Ishikawa (cell line): Measurements from ENCODE around the gene GRIFIN.

Source experiments
- CEBPB ChIP-seq: IDR thresholded peaks from 2 replicates; pipeline ENCODE4 v1.6.1; 2012
- CREB1 ChIP-seq: IDR thresholded peaks from 2 replicates; pipeline ENCODE4 v1.6.1; 2012; ENCODE audit warnings: low read depth
- EGR1 ChIP-seq: IDR thresholded peaks from 2 replicates; pipeline ENCODE4 v1.6.1; 2012
- EP300 ChIP-seq: IDR thresholded peaks from 2 replicates; pipeline ENCODE4 v1.6.1; 2012; ENCODE audit warnings: borderline replicate concordance
- FOXM1 ChIP-seq: IDR thresholded peaks from 2 replicates; pipeline ENCODE4 v1.6.1; 2012; ENCODE audit warnings: low read depth, borderline replicate concordance
- NFIC ChIP-seq: IDR thresholded peaks from 2 replicates; pipeline ENCODE4 v1.6.1; 2012
- RAD21 ChIP-seq: IDR thresholded peaks from 2 replicates; pipeline ENCODE4 v1.6.1; 2012; ENCODE audit warnings: low read depth
- TAF1 ChIP-seq: IDR thresholded peaks from 2 replicates; pipeline ENCODE4 v1.6.1; 2012; ENCODE audit warnings: low read depth, mild to moderate bottlenecking
- TCF12 ChIP-seq: IDR thresholded peaks from 2 replicates; pipeline ENCODE4 v1.6.1; 2012; ENCODE audit warnings: low read depth
- TEAD4 ChIP-seq: IDR thresholded peaks from 2 replicates; pipeline ENCODE4 v1.6.1; 2012
- YY1 ChIP-seq: IDR thresholded peaks from 2 replicates; pipeline ENCODE4 v1.6.1; 2012; ENCODE audit warnings: low read depth
- ZBTB7A ChIP-seq: IDR thresholded peaks from 2 replicates; pipeline ENCODE4 v1.6.1; 2012; ENCODE audit warnings: low read depth
- TF ChIP-seq, protein P1 (sequence below): IDR thresholded peaks from 2 replicates; pipeline ENCODE4 v1.6.1; 2012
- TF ChIP-seq, protein P2 (sequence below): IDR thresholded peaks from 2 replicates; pipeline ENCODE4 v1.6.1; 2012
- TF ChIP-seq, protein P3 (sequence below): IDR thresholded peaks from 2 replicates; pipeline ENCODE4 v1.6.1; 2012; ENCODE audit warnings: low read depth, mild to moderate bottlenecking

The GRIFIN gene

DNA sequence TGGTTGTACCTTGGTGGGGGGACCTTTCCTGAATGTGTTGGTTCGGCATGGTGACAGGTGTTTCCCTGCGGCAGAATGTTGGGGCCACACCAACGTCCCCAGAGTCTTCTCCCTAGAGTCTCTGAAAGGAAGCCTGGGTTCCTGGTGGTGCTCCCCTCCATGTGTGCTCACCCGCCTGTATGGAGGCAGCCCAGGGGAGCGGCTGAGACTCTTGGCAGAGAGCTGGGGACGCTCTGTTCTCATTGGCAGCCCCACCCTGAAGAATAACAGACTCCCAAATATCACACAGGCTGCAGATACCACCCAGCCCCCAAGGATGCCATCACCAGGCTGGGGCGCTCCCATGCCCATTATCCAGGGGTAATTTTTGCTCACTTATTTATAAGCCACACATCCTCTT, 38.0 kb downstream of the GRIFIN start:
- TF ChIP-seq TAF1 (no peak), TEAD4 (no peak), TCF12 (no peak), YY1 (no peak), RAD21 (no peak), CREB1 (no peak), ZBTB7A (no peak), FOXM1 (no peak)
- TF ChIP-seq, protein P1, sequence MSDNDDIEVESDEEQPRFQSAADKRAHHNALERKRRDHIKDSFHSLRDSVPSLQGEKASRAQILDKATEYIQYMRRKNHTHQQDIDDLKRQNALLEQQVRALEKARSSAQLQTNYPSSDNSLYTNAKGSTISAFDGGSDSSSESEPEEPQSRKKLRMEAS = no peak
- TF ChIP-seq, protein P2, sequence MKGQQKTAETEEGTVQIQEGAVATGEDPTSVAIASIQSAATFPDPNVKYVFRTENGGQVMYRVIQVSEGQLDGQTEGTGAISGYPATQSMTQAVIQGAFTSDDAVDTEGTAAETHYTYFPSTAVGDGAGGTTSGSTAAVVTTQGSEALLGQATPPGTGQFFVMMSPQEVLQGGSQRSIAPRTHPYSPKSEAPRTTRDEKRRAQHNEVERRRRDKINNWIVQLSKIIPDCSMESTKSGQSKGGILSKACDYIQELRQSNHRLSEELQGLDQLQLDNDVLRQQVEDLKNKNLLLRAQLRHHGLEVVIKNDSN = no peak
- TF ChIP-seq, protein P3, sequence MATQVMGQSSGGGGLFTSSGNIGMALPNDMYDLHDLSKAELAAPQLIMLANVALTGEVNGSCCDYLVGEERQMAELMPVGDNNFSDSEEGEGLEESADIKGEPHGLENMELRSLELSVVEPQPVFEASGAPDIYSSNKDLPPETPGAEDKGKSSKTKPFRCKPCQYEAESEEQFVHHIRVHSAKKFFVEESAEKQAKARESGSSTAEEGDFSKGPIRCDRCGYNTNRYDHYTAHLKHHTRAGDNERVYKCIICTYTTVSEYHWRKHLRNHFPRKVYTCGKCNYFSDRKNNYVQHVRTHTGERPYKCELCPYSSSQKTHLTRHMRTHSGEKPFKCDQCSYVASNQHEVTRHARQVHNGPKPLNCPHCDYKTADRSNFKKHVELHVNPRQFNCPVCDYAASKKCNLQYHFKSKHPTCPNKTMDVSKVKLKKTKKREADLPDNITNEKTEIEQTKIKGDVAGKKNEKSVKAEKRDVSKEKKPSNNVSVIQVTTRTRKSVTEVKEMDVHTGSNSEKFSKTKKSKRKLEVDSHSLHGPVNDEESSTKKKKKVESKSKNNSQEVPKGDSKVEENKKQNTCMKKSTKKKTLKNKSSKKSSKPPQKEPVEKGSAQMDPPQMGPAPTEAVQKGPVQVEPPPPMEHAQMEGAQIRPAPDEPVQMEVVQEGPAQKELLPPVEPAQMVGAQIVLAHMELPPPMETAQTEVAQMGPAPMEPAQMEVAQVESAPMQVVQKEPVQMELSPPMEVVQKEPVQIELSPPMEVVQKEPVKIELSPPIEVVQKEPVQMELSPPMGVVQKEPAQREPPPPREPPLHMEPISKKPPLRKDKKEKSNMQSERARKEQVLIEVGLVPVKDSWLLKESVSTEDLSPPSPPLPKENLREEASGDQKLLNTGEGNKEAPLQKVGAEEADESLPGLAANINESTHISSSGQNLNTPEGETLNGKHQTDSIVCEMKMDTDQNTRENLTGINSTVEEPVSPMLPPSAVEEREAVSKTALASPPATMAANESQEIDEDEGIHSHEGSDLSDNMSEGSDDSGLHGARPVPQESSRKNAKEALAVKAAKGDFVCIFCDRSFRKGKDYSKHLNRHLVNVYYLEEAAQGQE = no peak

DNA sequence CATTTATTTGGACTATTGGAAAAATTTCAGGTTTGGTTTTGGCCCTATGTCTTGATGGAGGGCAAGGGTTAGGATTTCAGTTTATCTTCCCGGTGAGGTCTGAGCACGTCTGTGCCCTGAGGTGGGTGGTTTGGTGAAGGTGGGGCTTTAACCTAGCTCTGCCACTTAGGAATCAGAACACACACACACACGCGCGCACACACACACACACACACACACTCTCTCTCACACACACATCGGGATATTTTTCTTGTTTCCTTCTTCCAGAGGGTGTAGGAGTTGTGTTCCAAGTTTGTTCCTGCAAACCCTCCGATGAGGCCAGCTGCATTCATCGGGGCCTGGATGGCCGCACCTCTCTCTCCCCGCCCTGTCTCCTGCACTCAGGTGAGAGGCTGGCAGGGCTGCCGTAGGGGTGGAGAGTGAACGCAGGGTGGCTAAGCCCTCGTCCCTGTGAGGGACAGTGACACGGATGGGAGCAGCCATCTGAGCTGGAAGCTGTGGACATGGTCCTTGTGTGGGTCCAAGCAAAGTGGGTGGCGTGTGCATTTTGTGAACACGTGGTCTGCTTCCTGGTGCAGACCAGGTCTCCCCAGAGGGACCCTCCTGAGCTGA, 38.6 kb downstream of the GRIFIN start:
- TF ChIP-seq CEBPB = no peak
- TF ChIP-seq EGR1 = no peak

DNA sequence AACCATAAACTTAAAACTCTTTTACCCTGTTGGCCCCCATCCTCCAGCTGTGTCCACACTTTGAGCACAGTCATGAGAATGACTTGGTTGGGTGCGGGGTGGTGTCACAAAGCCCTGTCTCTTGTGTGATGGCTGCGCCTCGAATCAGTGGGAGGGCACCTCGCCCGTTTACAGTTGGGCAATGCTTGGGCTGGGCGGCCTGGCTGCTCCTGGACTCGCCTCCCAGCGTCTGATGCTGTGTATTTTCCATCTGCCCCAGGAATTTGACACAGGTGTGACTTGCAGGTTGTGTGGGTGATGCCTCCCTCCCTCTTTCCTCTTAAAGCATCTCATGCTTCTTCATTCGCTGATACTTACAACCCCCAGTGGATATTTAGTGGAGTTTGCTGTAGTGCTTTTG, 39.1 kb downstream of the GRIFIN start:
- TF ChIP-seq, protein P1 = no peak
- TF ChIP-seq RAD21 (no peak), EP300 (no peak), CREB1 (no peak), FOXM1 (no peak), ZBTB7A (no peak), CEBPB (no peak), YY1 (no peak)
- TF ChIP-seq, protein P3 = no peak
- TF ChIP-seq, protein P2 = no peak

DNA sequence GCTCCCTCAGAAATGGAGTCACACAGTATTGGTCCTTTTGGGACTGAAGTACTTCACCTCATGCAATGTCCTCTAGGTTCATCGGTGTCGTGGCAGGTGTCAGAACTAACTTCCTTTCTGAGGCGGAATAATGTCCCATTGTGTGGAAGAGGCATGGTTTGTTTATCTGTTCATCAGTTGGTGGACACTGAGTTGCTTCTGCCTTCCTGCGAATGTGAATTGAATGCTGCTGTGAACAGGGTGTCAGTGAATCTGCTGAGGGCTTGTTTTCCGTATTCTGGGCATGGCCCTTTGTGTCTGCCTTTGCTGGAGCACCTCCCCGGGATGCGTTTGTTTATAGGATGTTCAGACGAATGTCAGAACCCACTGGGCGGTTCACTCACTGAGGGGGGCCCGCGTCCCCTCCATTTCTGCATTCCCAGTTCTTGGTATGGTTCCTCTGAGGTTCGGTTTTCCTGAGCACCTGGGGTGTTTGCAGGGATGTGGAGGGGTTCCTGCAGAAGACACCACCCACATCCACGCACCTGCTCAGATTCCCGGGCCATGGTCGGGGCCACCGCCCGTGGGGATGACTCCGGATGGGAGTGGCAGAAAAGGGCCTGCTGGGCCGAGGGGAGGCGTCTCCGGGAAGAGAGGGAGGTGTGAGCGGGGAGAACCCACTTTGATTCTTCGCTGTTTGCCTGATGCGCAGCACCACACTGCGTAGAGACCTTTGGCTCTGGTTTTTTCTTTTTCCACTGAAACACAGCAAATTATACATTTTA, 39.7 kb downstream of the GRIFIN start:
- TF ChIP-seq TAF1 = no peak
- TF ChIP-seq RAD21 = no peak
- no peak for TF ChIP-seq CREB1
- no peak for TF ChIP-seq YY1

DNA sequence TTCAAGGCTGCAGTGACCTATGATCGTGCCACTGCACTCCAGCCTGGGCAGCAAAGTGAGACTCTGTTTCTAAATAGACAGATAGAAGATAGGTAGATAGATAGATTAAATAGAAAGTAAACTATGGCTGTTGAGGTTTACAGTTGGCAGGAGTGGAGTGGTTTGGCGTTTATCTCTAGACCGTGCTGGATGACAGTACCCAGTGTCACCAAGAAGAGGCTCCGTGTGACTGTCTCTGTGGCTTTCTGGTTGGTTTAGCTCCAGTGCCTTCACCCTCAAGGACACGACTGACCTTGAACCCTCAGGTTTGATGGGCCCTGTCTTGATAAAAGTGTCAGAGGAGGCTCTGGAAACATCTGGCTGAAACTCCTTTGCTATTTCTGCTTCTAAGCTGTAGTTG, 41.1 kb downstream of the GRIFIN start:
- TF ChIP-seq ZBTB7A (no peak), NFIC (no peak), CREB1 (no peak), TCF12 (no peak), EP300 (no peak), TEAD4 (no peak), EGR1 (no peak)
- TF ChIP-seq, protein P2 = no peak
- TF ChIP-seq, protein P3 = no peak
- TF ChIP-seq, protein P1 = no peak
